GM13977 (cell line): Measurements from ENCODE around the gene FAM3A.

Experiments
- DNase-seq: peaks from one replicate; pipeline ENCODE4 v3.0.0; 2012; ENCODE audit warnings: low spot score
- in situ Hi-C: fragments of 300-500 bp; cut with MboI; formaldehyde crosslinking; loops from one replicate; pipeline ENCODE4 v1.12.0; 2022; ENCODE audit warnings: low sequenced_read_pairs, low pct_unique_long_range_greater_than_20kb, mixed read lengths, inconsistent platforms; ENCODE audit not compliant: unreplicated experiment
- TF ChIP-seq, protein P1 (sequence below): IDR thresholded peaks from 2 replicates; pipeline ENCODE4 v1.5.1; 2012; ENCODE audit warnings: mild to moderate bottlenecking, control low read depth; ENCODE audit not compliant: insufficient read depth; ENCODE audit errors: extremely low read depth, missing control alignments

FAM3A gene

DNA sequence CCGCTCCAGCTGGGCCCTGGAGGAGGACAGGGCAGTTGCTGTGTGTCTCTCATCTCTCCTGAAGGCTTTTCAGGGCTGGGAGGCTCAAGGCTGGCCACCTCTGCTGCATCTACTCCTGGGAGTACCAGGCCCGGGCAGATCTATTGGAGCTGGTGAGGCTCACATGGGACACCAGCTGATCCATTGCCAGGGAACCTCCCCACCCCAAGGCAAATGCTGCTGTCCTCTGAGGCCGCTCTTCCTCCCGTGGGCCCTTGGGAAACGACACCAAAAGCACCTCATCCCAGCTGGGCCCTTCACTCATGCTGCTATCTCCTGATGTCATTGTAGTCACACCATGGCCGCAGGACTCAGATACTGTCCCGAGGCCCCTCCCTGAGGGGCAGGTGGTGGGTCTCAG is 33.2 kb downstream of the FAM3A start:
- TF ChIP-seq, protein P1, sequence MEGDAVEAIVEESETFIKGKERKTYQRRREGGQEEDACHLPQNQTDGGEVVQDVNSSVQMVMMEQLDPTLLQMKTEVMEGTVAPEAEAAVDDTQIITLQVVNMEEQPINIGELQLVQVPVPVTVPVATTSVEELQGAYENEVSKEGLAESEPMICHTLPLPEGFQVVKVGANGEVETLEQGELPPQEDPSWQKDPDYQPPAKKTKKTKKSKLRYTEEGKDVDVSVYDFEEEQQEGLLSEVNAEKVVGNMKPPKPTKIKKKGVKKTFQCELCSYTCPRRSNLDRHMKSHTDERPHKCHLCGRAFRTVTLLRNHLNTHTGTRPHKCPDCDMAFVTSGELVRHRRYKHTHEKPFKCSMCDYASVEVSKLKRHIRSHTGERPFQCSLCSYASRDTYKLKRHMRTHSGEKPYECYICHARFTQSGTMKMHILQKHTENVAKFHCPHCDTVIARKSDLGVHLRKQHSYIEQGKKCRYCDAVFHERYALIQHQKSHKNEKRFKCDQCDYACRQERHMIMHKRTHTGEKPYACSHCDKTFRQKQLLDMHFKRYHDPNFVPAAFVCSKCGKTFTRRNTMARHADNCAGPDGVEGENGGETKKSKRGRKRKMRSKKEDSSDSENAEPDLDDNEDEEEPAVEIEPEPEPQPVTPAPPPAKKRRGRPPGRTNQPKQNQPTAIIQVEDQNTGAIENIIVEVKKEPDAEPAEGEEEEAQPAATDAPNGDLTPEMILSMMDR = no peak
- DNase-seq = no peak
- in situ Hi-C loops = no loop called here

DNA sequence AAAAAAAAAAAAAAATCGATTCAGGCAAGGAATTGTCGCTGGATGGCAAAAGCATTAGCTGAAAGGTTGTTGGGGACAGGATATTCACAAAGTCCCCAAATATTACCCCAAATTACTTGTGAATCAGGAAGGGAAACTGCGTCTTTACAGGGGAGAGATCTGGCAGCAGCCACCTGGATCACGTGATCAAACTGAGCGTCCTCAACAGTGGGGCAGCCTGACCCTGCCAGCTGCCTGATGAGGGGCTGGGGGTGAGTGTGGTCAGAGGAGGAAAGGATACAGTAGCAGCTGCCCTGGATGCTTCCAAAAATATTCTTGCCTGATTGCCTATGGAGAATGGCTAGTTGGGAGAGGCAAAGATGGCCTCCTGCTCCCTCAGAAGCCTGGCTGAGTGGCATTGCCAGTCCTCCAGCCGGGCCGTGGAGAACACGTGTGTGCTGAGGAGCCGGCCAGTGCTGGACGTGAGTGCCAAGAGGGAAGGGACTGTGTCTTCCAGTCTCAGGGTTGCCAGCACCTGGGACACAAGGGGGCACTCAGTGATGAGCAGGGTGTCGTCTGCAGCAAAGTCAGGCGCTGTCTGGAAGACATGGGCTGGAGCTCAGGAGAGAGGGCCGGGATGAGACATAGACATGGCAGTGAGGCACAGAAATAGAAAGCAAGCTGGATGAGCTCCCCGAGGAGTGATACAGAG is 34.0 kb downstream of the FAM3A start:
- in situ Hi-C loops = no loop called here

DNA sequence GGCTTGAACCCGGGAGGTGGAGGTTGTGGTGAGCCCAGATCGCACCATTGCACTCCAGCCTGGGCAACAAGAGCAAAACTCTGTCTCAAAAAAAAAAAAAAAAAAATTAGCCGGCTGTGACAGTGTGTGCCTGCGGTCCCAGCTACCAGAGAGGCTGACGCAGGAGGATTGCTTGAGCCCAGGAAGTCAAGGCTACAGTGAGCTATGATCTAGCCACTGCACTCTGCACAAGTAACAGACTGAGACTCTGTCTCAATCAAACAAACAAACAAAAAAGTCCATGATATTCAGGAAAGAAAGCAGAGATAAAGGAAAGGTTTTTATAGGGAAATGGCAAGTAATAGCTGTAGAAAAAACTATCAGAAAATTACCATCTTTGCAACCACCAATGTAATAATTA is 34.8 kb downstream of the FAM3A start:
- no peak for DNase-seq
- TF ChIP-seq, protein P1 = no peak
- in situ Hi-C loops = no loop called here

More for the DNA sequence above, 34.0 kb downstream of the FAM3A start:
- TF ChIP-seq, protein P1 = no peak
- no peak for DNase-seq

DNA sequence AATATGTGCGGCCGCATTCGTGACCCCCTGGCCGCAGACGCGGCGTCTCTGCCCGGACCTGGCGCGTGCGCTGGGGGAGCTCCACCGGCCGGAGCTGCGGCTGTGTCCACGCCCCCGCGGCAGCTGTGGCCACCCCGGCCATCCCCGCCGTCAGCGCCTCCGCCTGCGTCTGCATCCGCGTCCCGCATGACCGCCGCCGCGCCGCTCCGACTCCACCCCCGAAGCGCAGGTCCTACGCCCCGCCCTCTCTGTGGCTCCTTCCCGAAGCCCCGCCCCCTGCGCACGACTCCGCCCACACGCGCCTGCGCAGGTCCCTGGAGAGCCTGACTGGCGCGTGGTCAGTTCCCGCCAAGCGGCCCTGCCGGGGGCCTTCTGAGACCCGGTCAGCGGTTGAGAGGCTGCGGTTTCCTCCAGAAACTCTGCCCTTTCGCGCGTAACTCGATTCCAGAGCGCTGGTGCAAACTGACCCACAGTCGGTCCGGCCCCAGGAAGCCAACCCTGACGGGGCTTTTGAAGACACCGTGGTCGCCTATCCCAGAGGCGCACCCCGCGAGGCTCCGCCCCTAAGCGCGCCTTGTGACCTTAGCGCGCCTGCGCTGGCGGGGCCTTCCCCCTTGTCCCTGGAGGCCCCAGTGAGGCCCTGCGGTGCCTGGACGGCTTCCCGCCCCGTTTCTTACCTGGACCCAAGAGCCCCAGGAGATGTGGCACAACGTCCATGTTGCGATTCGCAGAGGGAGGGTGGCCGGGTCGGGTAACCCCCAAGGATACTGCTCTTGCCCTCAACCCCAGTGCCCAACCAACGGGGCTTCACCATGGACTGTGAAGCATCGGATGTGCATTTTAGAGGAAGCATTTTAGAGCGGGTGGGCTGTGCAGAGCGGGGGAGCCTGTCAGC is 37.1 kb downstream of the FAM3A start, which contains the start of gene LAGE3:
Gene LAGE3, minus strand, starts transcription at position 554 of the 895 bp plus-strand sequence. Its CDS starts 366 bp downstream, at position 188.
- TF ChIP-seq, protein P1 = no peak
- peak; percentile 94 for DNase-seq
- in situ Hi-C loops = no loop called here

DNA sequence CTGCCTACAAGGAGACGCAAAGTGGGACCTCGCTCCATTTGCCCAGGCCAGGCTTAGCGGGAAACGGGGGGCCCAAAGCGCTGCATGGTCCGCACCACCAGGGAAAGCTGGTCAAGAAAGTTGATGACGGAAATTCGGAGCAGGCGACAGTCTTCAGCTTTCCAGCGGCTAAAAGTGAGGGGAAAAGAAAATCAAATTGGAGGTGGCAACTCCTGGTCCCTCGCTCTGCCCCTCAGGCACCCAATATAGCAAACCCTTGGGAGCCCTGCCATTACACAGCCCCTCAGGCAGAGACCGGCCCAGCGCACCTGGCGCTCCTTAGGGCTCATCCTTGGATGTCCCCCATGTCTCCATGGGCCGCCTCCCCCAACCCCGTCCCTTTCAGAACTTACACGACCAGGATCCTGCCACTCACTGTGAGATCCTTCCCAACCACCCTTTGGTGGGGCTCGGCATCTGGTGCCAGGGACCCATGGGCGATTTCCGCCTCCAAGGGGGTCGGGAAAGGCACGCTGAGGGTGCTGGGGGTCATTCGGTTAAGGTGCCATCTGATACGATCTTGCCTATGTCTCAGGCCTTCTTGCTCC is 38.0 kb downstream of the FAM3A start:
- in situ Hi-C loops = no loop called here
- DNase-seq = no peak
- TF ChIP-seq, protein P1 = no peak

DNA sequence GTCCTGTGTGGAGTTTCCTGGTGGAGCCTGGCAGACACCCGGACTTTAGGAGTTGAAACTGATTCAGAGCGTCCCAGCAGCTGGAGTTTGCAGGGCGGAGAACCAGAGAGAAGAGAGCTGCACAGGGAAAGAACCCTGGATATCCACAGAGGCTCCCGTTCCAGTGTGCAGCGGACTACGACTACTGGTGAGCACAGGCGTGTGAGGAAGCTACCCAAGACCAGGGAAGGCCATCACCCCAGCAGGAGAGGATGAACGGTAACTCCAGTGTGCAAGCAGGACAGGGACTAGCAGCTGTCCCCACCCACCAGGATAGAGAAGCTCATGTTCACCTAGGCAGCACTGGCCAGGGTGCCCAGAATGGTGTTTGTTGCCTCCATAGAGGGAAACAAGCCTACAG is 39.2 kb downstream of the FAM3A start:
- in situ Hi-C loops = no loop called here
- DNase-seq = no peak
- TF ChIP-seq, protein P1 = no peak
